Measurements from ENCODE around the gene NUP93.

The NUP93 gene

DNA sequence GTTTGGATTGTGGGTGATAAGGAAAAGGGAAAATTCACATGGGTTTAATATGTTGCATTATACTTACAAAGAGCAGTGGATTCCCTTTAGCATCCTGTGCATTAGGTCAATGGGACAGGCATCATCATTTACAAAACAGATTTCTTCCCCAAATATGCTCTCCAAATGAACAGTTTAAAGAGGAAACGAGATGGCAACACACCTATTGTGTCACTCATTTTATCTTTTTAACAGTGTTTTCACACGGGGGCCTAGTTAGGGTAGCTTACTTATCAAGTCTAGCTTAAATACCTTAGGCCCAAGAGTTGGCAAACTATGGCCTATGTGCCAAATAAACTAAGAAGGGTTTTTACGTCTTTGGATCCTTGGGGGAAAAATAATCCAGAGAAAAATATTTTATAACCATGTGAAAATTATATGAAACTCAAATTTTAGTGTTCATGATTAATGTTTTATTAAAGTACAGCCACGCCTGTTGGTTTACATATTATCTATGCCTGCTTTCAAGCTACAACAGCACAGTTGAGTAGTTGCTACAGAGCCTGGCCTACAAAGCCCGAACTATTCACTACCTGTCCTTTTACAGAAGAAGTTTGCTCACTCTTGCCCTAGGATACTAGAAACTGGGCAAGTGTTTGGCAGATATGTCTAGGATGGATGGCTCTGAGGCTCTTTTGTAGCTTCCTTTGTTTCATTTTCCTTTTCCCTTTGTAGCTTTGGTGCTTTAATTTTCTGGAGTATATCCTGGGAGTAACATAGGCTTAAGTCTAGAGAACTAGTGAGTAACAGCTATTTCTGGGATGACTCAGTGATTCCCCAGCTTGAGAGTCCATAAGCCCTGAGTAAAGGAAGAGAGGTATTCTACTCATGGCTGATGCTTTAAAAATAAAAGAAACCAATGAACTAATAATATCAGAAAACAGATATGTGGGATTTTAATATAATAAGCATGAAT, 12.4 kb downstream of the NUP93 start:
- TF ChIP-seq POLR2A (IDR thresholded peaks at IDR 0.05; ENCODE audit: extremely low read depth, insufficient read length), result no peak
- DNase-seq (ENCODE audit: low read depth), result no peak
- H3K4me3 ChIP-seq (ENCODE audit: low read depth, low read length), result no peak overlapping the region

DNA sequence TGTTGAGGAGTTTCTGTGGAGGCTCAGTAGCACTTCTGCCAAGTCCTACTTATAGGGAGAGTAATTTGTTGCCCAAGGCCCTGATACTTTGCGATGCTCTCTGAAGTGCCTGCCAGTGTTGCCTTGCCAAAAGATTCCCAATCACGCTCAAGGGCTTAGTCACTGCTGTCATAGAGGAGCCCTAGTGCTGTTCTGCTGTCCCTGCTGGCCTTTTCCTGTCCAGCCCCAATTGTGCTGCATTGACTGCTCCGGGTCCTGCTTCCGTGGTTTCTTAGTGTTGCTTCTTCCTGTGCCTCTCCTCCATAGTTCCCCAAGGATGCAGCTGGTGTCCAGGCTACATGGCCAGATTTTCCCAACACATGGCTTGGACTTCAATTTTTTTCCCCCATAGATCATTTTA, 13.9 kb downstream of the NUP93 start:
- TF ChIP-seq, protein P1, sequence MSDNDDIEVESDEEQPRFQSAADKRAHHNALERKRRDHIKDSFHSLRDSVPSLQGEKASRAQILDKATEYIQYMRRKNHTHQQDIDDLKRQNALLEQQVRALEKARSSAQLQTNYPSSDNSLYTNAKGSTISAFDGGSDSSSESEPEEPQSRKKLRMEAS (IDR thresholded peaks at IDR 0.05; ENCODE audit: low read depth, low read length), result no peak
- TF ChIP-seq POLR2A (IDR thresholded peaks at IDR 0.05; ENCODE audit: extremely low read depth, insufficient read length), result no peak
- TF ChIP-seq, protein P2, sequence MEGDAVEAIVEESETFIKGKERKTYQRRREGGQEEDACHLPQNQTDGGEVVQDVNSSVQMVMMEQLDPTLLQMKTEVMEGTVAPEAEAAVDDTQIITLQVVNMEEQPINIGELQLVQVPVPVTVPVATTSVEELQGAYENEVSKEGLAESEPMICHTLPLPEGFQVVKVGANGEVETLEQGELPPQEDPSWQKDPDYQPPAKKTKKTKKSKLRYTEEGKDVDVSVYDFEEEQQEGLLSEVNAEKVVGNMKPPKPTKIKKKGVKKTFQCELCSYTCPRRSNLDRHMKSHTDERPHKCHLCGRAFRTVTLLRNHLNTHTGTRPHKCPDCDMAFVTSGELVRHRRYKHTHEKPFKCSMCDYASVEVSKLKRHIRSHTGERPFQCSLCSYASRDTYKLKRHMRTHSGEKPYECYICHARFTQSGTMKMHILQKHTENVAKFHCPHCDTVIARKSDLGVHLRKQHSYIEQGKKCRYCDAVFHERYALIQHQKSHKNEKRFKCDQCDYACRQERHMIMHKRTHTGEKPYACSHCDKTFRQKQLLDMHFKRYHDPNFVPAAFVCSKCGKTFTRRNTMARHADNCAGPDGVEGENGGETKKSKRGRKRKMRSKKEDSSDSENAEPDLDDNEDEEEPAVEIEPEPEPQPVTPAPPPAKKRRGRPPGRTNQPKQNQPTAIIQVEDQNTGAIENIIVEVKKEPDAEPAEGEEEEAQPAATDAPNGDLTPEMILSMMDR (IDR thresholded peaks at IDR 0.05; ENCODE audit: low read depth, low read length), result no peak
- no peak for TF ChIP-seq MYC (IDR thresholded peaks at IDR 0.05; ENCODE audit: low read depth, low read length)
- H3K4me3 ChIP-seq (ENCODE audit: low read depth, low read length), result no peak overlapping the region
- DNase-seq (ENCODE audit: low read depth), result no peak

DNA sequence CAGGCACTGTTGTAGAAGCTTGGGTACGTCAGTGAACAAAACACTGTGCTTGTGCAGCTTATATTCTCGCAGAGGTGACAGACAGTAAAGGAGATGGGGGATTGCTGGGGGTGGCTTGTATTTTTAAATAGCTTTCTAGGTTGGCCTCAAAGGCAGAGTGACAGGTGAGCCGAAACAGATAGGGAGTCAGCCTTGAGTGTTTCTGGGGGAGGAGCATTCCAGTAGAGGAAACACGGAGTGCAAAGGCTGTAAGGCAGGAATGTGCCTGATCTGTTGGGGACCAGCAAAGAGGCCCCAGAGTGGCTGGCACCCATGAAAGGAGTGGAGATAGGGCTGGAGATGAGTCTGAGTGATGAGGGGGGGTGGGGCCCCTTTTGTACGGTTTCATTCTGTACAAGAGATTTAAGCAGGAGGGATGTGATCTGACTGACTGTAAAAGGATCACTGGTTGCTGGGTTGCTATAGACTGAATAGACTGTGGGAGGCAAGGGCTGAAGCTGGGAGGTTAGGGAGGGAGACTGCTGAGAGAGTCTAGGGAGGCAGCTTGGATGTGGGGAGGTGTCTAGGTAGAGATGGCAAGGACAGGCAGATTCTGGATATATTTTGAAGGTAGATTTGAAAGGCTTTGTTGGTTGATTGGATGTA, 15.2 kb downstream of the NUP93 start:
- H3K4me3 ChIP-seq (ENCODE audit: low read depth, low read length), result no peak overlapping the region
- TF ChIP-seq, protein P2 (IDR thresholded peaks at IDR 0.05; ENCODE audit: low read depth, low read length), result no peak
- TF ChIP-seq, protein P1 (IDR thresholded peaks at IDR 0.05; ENCODE audit: low read depth, low read length), result no peak
- TF ChIP-seq POLR2A (IDR thresholded peaks at IDR 0.05; ENCODE audit: extremely low read depth, insufficient read length) (no peak), MYC (IDR thresholded peaks at IDR 0.05; ENCODE audit: low read depth, low read length) (no peak)
- DNase-seq (ENCODE audit: low read depth), result no peak

DNA sequence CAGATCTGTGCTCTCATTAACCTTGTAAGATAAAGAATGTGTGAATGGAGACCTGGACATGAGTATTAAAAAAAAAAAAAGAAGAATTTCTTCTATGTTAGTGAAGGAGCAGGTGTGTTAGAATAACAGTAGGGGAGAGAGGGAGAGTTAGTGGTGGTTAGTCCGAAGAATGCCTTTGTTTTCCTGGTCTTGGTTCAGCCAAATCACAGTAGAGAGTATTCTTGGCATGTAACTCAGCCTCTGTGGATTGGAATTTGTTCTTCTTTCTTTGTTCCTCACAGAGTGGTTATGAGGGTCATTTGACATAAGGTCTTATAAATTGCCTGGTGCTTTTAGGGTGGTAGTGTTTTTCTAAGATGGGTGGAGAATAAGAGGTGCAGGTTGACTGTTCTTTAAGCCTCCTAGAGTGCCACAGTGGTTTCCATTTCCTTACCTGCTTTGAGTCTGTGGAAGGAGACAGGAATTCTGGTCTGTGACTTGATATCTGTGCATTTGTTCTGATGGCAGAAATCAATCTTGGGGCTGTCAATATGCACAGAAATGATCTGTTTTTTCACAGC, 17.6 kb downstream of the NUP93 start:
- DNase-seq (ENCODE audit: low read depth), result no peak
- no peak overlapping the region for H3K4me3 ChIP-seq (ENCODE audit: low read depth, low read length)
- TF ChIP-seq, protein P2 (IDR thresholded peaks at IDR 0.05; ENCODE audit: low read depth, low read length), result no peak
- TF ChIP-seq, protein P1 (IDR thresholded peaks at IDR 0.05; ENCODE audit: low read depth, low read length), result no peak
- TF ChIP-seq POLR2A (IDR thresholded peaks at IDR 0.05; ENCODE audit: extremely low read depth, insufficient read length), result no peak
- TF ChIP-seq MYC (IDR thresholded peaks at IDR 0.05; ENCODE audit: low read depth, low read length), result no peak

DNA sequence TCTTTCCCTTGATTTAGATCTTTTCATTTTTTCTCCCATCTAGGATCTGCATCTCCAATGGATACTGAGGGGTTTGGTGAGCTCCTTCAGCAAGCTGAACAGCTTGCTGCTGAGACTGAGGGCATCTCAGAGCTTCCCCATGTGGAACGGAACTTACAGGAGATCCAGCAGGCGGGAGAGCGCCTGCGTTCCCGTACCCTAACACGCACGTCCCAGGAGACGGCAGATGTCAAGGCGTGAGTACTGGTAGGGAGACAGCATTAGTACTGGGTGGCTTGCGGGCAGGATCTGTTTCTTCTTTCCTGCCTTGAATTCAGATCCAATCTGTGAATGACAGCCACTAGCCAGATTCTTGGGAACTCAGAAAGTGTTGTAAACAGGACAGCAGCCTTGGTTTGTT, 18.3 kb downstream of the NUP93 start:
- TF ChIP-seq, protein P2 (IDR thresholded peaks at IDR 0.05; ENCODE audit: low read depth, low read length), result no peak
- TF ChIP-seq MYC (IDR thresholded peaks at IDR 0.05; ENCODE audit: low read depth, low read length) (no peak), POLR2A (IDR thresholded peaks at IDR 0.05; ENCODE audit: extremely low read depth, insufficient read length) (no peak)
- TF ChIP-seq, protein P1 (IDR thresholded peaks at IDR 0.05; ENCODE audit: low read depth, low read length), result no peak
- DNase-seq (ENCODE audit: low read depth), result no peak
- no peak overlapping the region for H3K4me3 ChIP-seq (ENCODE audit: low read depth, low read length)

DNA sequence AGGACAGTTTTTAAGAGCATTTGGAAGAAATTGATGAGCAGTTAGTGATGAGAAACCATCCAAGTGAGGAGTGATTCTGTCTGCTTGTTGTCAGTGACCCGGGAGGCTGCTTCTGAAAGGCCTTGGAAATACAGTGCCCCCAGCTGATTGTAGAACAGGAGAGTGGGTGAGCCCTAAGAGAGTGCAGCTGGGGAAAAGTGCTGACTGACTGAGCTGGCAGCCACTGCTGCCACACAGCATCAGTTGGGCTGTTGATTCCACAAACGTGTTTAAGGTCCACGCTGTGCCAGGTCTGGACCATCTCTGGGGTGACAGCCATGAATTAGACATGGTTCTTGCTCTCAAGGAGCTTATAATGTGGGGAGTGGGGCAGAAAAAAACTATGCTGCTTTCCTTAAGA, 18.9 kb downstream of the NUP93 start:
- H3K4me3 ChIP-seq (ENCODE audit: low read depth, low read length), result no peak overlapping the region
- no peak for DNase-seq (ENCODE audit: low read depth)
- TF ChIP-seq POLR2A (IDR thresholded peaks at IDR 0.05; ENCODE audit: extremely low read depth, insufficient read length), result no peak
- no peak for TF ChIP-seq MYC (IDR thresholded peaks at IDR 0.05; ENCODE audit: low read depth, low read length)
- TF ChIP-seq, protein P1 (IDR thresholded peaks at IDR 0.05; ENCODE audit: low read depth, low read length), result no peak
- TF ChIP-seq, protein P2 (IDR thresholded peaks at IDR 0.05; ENCODE audit: low read depth, low read length), result no peak
